ENCODE data around the gene TMC6. TPM values are rescaled to one million over a fixed set of nuclear protein-coding genes. Genes with fewer than 3 reads are reported as not detected.
"Not testable (repeated sequence)": the region's sequence is repeated elsewhere in the genome, so short reads cannot be mapped to it uniquely, and the experiment has no call there.

The TMC6 gene
- polyA plus RNA-seq, 1 donor (not counting 4 experiments of a cell fraction or from before 2014, with no cell fraction given) = 20.4 TPM

DNA sequence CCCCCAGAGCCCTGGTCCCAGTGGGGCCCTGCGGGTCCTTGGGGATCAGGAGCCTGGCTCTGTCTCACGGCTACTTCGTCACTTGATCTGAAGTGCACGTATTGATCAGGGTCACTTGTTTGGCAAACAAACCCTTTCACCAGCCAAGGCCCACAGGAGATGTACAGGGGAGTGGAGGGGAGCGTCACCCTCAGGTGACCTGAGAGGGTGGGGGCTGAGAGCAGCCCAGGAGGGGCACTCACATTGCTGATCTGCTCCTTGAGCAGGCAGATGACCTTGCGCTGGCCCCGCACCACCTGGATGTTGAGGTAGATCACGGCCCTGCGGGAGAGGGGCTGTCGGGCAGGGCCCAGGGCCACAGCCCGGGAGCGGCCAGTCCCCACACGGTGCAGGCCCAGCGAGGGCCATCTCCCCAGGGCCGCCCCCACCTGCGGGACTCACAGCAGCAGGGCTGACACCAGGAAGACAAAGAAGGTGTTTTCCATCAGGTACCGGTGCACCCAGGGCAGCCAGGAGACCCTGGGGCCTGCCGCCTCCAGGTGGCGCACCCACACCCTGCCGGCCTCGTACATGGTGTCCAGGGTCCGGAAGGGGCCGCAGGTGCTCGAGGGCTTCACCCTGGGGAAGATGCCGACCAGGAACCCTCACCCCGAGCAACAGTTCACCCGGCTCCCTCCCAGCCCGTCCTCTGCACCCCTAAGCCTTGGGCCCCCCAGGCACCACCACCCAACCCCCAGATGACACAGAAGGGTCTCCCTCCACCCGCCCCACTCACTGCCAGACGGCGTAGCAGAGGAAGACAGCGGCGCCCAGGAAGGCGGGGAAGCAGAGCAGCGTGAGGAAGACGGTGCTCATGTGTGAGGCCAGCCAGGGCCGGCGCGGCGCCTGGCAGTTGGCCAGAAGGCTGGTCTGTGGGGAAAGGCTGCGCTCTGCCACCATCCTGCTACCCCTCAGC is 11.3 kb downstream of the TMC6 start:
- no peak overlapping the region for H3K9ac ChIP-seq (ENCODE audit: control insufficient read depth, extremely low read depth, insufficient read depth, low read length)
- dilution Hi-C loops (cut with MboI; ENCODE audit: extremely low pct_ligation_motif_present, low sequenced_read_pairs) = no loop called here
- H2AFZ ChIP-seq (ENCODE audit: control insufficient read depth, low read length) = no peak overlapping the region
- no peaks in the 10 kb centered on the region for H3K4me1 ChIP-seq (ENCODE audit: control insufficient read depth, extremely low read depth, insufficient read depth, low read length)
- DNase-seq (ENCODE audit: low read depth, low spot score) (no peak), FAIRE-seq (no peak)
- no peaks in the 10 kb centered on the region for H3K9me1 ChIP-seq (ENCODE audit: control insufficient read depth, extremely low read depth, insufficient read depth, low read length)
- no peaks in the 10 kb centered on the region for H3K9me3 ChIP-seq (ENCODE audit: control insufficient read depth, low read depth, low read length)
- H3K4me3 ChIP-seq (ENCODE audit: control insufficient read depth in 2 of 3, extremely low read depth in 1 of 3, insufficient read depth in 2 of 3, low read depth in 1 of 3, low read length in 3 of 3) = no peak overlapping the region
- H3K27ac ChIP-seq (ENCODE audit: control insufficient read depth, insufficient read depth, low read length) = no peak overlapping the region
- no peaks in the 10 kb centered on the region for H3K79me2 ChIP-seq (ENCODE audit: control insufficient read depth, insufficient read depth, low read length)
- peaks cover 0 to 21% of the 10 kb centered on the region in 2 experiments for H3K36me3 ChIP-seq (ENCODE audit: control insufficient read depth in 2 of 2, extremely low read depth in 1 of 2, insufficient read depth in 2 of 2, low read length in 2 of 2)
- H3K4me2 ChIP-seq (ENCODE audit: control insufficient read depth, extremely low read depth, insufficient read depth, low read depth, low read length) = no peak overlapping the region
- H3K27me3 ChIP-seq (ENCODE audit: control insufficient read depth, extremely low read depth, insufficient read depth, low read length) = peaks cover 2% of the 10 kb centered on the region
- H4K20me1 ChIP-seq (ENCODE audit: control insufficient read depth, extremely low read depth, insufficient read depth, low read length) = peaks cover 2% of the 10 kb centered on the region
- TF ChIP-seq CTCF (optimal IDR thresholded peaks at IDR 0.05 in 1 of 3, IDR thresholded peaks at IDR 0.05 in 1 of 3, conservative IDR thresholded peaks at IDR 0.05 in 1 of 3; ENCODE audit: extremely low read depth in 1 of 3, insufficient read depth in 2 of 3, low read length in 3 of 3) (peak; percentile 47 to 80 (median 69)), EZH2 (IDR thresholded peaks at IDR 0.05; ENCODE audit: low read length) (no peak)

DNA sequence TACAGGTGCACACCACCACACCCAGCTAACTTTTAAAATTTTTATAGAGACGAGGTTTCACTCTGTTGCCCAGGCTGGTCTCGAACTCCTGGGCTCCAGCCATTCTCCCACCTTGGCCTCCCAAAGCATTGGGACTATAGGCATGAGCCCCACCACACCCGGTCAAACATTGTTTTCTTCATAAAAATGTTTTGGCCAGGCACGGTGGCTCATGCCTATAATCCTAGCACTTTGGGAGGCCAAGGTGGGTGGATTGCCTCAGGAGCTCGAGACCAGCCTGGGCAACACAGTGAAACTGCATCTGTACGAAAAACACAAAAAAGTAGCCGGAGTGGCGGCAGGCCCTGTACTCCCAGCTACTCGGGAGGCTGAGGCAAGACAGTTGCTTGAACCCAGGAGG is 12.1 kb downstream of the TMC6 start:
- TF ChIP-seq EZH2 (IDR thresholded peaks at IDR 0.05; ENCODE audit: low read length) (no peak), CTCF (optimal IDR thresholded peaks at IDR 0.05 in 1 of 3, IDR thresholded peaks at IDR 0.05 in 1 of 3, conservative IDR thresholded peaks at IDR 0.05 in 1 of 3; ENCODE audit: extremely low read depth in 1 of 3, insufficient read depth in 2 of 3, low read length in 3 of 3) (no peak)
- H3K9me1 ChIP-seq (ENCODE audit: control insufficient read depth, extremely low read depth, insufficient read depth, low read length) = no peaks in the 10 kb centered on the region
- H3K9me3 ChIP-seq (ENCODE audit: control insufficient read depth, low read depth, low read length) = no peaks in the 10 kb centered on the region
- peaks cover 0 to 19% of the 10 kb centered on the region in 2 experiments for H3K36me3 ChIP-seq (ENCODE audit: control insufficient read depth in 2 of 2, extremely low read depth in 1 of 2, insufficient read depth in 2 of 2, low read length in 2 of 2)
- FAIRE-seq = no peak
- peaks cover 3% of the 10 kb centered on the region for H4K20me1 ChIP-seq (ENCODE audit: control insufficient read depth, extremely low read depth, insufficient read depth, low read length)
- dilution Hi-C loops (cut with MboI; ENCODE audit: extremely low pct_ligation_motif_present, low sequenced_read_pairs) = no loop called here
- H2AFZ ChIP-seq (ENCODE audit: control insufficient read depth, low read length) = no peak overlapping the region
- H3K9ac ChIP-seq (ENCODE audit: control insufficient read depth, extremely low read depth, insufficient read depth, low read length) = no peak overlapping the region
- no peak overlapping the region for H3K4me3 ChIP-seq (ENCODE audit: control insufficient read depth in 2 of 3, extremely low read depth in 1 of 3, insufficient read depth in 2 of 3, low read depth in 1 of 3, low read length in 3 of 3)
- no peak overlapping the region for H3K4me2 ChIP-seq (ENCODE audit: control insufficient read depth, extremely low read depth, insufficient read depth, low read depth, low read length)
- no peak overlapping the region for H3K27ac ChIP-seq (ENCODE audit: control insufficient read depth, insufficient read depth, low read length)
- H3K79me2 ChIP-seq (ENCODE audit: control insufficient read depth, insufficient read depth, low read length) = no peaks in the 10 kb centered on the region
- H3K27me3 ChIP-seq (ENCODE audit: control insufficient read depth, extremely low read depth, insufficient read depth, low read length) = peaks cover 2% of the 10 kb centered on the region
- no peaks in the 10 kb centered on the region for H3K4me1 ChIP-seq (ENCODE audit: control insufficient read depth, extremely low read depth, insufficient read depth, low read length)
- no peak for DNase-seq (ENCODE audit: low read depth, low spot score)

- H4K20me1 ChIP-seq (ENCODE audit: control insufficient read depth, extremely low read depth, insufficient read depth, low read length); H3K9me1 ChIP-seq (ENCODE audit: control insufficient read depth, extremely low read depth, insufficient read depth, low read length); H3K79me2 ChIP-seq (ENCODE audit: control insufficient read depth, insufficient read depth, low read length); dilution Hi-C loops (cut with MboI; ENCODE audit: extremely low pct_ligation_motif_present, low sequenced_read_pairs); FAIRE-seq; DNase-seq (ENCODE audit: low read depth, low spot score); H3K27ac ChIP-seq (ENCODE audit: control insufficient read depth, insufficient read depth, low read length); H3K4me1 ChIP-seq (ENCODE audit: control insufficient read depth, extremely low read depth, insufficient read depth, low read length); H3K9ac ChIP-seq (ENCODE audit: control insufficient read depth, extremely low read depth, insufficient read depth, low read length); H3K4me3 ChIP-seq (ENCODE audit: control insufficient read depth in 2 of 3, extremely low read depth in 1 of 3, insufficient read depth in 2 of 3, low read depth in 1 of 3, low read length in 3 of 3); H3K4me2 ChIP-seq (ENCODE audit: control insufficient read depth, extremely low read depth, insufficient read depth, low read depth, low read length); H2AFZ ChIP-seq (ENCODE audit: control insufficient read depth, low read length); H3K9me3 ChIP-seq (ENCODE audit: control insufficient read depth, low read depth, low read length); H3K27me3 ChIP-seq (ENCODE audit: control insufficient read depth, extremely low read depth, insufficient read depth, low read length): not testable (repeated sequence)
- H3K36me3 ChIP-seq (ENCODE audit: control insufficient read depth in 2 of 2, extremely low read depth in 1 of 2, insufficient read depth in 2 of 2, low read length in 2 of 2) = peaks cover 0 to 17% of the 10 kb centered on the region in 2 experiments
Measured at GRCh38 chr17:78115803-78116202, 12.8 kb downstream of the TMC6 start.

All from keratinocyte (primary cell).